ENCODE measurements around the gene SDC4. TPM values are rescaled to one million over a fixed set of nuclear protein-coding genes. Genes with fewer than 3 reads are reported as not detected.

The SDC4 gene
- total RNA-seq, 2 donors from 2014 or later = 71.4 to 95.2 TPM

GRCh38 chr20:45275338-45275737 is 72.9 kb downstream of the SDC4 start:
- no peak for DNase-seq (ENCODE audit: low spot score)
- H3K36me3 ChIP-seq = no peaks in the 10 kb centered on the region
- no peak for TF ChIP-seq CTCF (IDR thresholded peaks at IDR 0.05)
- H3K27me3 ChIP-seq = no peaks in the 10 kb centered on the region
- H3K4me3 ChIP-seq = no peak overlapping the region
- no peak overlapping the region for H3K27ac ChIP-seq
- H3K9me3 ChIP-seq = no peaks in the 10 kb centered on the region
- H3K4me1 ChIP-seq = no peaks in the 10 kb centered on the region

Other genes starting within 250 kb of the SDC4 start
- under 1 TPM; 0.33 to 0.39 TPM for gene KCNS1, start 247.3 kb downstream of the SDC4 start, total RNA-seq
- not detected for gene WFDC5, start 233.2 kb downstream of the SDC4 start, total RNA-seq
- not detected for gene WFDC12, start 224.0 kb downstream of the SDC4 start, total RNA-seq
- not detected for gene PI3, start 173.5 kb downstream of the SDC4 start, total RNA-seq
- gene SEMG1, start 141.4 kb downstream of the SDC4 start, total RNA-seq = not detected
- not detected for gene SEMG2, start 127.1 kb downstream of the SDC4 start, total RNA-seq
- 100 to 1,000 TPM in 1 of 2 donors, 10 to 100 TPM in 1; 57.3 to 306 TPM for gene SLPI, start 93.9 kb downstream of the SDC4 start, total RNA-seq
- gene RBPJL, start 41.6 kb downstream of the SDC4 start, total RNA-seq = not detected
- not detected for gene MATN4, start 40.1 kb downstream of the SDC4 start, total RNA-seq
- 10 to 100 TPM; 31.7 to 41.9 TPM for gene SYS1, start 14.7 kb upstream of the SDC4 start, total RNA-seq
- gene TP53TG5, start 29.9 kb upstream of the SDC4 start, total RNA-seq = not detected
- gene DBNDD2, start 59.9 kb upstream of the SDC4 start, total RNA-seq = 100 to 1,000 TPM; 139 to 159 TPM
- gene PIGT, start 67.7 kb upstream of the SDC4 start, total RNA-seq = 100 to 1,000 TPM; 140 to 168 TPM
- gene WFDC2, start 121.3 kb upstream of the SDC4 start, total RNA-seq = 10 to 100 TPM in 1 of 2 donors, not detected in 1; 12.4 TPM
- not detected for gene SPINT3, start 167.2 kb upstream of the SDC4 start, total RNA-seq
- not detected for gene WFDC6, start 191.1 kb upstream of the SDC4 start, total RNA-seq
- not detected for gene EPPIN, start 199.0 kb upstream of the SDC4 start, total RNA-seq
- gene WFDC8, start 230.9 kb upstream of the SDC4 start, total RNA-seq = not detected